HL-60/S4 treated with phorbol 12-myristate 13-acetate at 8.2 ng/mL for 4 days and 3 days (cell line): ENCODE measurements around the gene DENND2C.

Source experiments
- in situ Hi-C: fragments of 300-500 bp; cut with MboI; formaldehyde crosslinking; loops from 2 replicates; pipeline ENCODE4 v1.15.0; 2022; ENCODE audit warnings: low sequenced_read_pairs

Gene DENND2C

GRCh38 chr1:114552106-114552639 lies 117.7 kb downstream of the DENND2C start:
- in situ Hi-C loops = no loop called here

DNA sequence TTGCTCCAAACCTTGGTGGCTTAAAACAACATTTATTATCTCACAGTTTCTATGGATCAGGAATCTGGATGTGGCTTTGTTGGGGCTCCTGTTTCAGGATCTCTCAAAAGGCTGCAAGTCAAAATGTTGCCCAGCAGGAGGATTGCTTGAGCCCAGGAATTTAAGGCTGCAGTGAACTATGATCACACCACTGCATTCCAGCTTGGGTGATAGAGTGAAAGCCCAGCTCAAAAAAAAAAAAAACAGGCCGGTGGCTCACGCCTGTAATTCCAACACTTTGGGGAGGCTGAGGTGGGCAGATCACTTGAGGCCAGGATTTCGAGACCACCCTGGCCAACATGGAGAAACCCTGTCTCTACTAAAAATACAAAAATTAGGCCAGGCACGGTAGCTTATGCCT lies 118.4 kb downstream of the DENND2C start:
- in situ Hi-C loops = no loop called here

DNA sequence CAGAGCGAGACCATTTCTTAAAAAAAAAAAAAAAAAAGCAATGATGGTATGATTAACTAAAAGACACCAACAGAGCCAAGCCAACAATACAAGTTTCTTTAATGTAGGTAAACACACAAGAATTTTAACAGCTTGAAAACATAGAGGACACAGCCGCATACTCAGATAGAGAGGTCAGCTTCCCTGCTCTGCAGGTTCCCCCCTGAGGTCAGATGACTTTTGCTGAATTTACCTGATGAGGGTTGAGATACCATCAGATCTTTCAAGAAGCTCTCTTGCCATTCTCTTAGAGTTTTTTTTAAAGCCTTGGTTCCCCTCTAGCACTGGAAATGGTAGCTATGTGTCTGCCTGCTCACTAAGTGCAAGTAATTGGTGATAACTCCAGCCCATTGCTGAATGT lies 119.5 kb downstream of the DENND2C start:
- in situ Hi-C loops = no loop called here

DNA sequence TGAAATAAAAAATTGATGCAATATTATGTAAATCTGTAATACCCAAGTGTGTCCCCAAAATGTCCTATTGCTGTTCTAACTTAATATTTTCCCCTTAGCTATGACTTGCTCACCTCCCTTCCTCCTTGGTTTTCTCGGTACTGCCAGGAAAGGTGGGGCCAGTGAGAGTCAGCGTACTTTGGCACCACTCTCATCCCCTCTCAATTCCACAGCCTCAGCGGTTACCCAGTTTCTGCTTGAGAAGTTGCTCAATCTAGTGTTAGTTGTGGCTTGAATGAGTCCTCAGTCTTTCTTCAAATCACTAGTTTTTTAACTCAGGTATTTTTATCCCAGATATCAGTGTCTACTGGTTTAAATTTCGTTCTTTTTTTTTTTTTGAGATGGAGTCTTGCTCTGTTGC lies 120.7 kb downstream of the DENND2C start:
- in situ Hi-C loops = no loop called here

- in situ Hi-C loops = no loop called here
These were observed 122.8 kb downstream of the DENND2C start for GRCh38 chr1:114547076-114547475.

DNA sequence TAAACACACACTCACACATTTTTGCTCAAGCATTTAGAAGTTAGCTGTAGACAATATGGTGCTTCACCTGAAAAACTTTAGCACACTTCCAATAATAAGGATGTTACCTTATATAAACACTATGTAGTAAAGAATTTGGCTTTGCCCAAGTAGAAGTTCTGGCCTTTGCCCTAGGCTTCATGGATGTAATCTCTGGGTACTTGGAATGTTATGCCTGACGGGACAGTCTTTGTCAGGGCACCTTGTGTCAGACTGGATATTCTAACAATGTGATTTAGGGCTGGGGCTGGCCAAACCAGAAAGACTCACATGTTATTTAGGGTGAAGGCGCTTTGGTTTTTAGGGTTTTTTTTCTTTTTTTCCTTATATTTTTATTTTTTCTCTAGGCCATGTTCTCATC lies 124.1 kb downstream of the DENND2C start:
- in situ Hi-C loops = no loop called here

DNA sequence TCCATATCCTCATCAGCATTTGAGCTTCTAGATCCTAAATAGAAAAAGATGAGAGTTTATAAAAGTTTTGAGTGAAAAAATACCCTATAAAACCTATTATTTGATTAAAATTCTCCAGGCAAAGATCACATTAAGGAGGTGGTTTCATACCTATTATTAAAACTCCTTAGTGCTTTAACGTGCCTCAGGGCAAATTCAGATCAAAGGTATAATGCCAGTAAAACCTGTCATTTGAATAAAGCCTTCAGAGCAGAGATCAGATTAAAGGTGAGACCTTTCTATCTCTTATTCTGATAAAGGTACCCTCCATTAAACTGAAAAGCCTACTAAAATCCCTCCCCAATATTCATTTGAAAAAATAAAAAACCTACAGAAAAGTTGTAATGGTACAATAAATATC lies 124.5 kb downstream of the DENND2C start:
- in situ Hi-C loops = no loop called here

DNA sequence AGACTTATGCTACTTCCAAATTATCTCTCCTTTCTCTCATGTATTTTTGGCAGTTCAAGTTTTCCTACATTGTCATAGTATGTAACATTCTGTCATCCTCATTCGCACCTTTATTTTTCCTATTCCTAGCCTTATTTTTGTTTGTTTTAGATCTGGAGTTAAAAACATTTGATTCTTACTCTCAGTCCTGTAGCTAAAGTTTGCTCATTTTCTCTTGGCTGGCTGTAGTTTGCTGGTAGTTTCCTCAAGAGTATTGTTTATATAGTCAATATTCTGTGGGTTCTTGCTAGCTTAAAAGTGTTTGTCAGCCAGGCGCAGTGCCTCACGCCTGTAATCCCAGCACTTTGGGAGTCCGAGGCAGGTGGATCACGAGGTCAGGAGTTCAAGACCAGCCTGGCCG lies 129.0 kb downstream of the DENND2C start:
- in situ Hi-C loops = no loop called here

DNA sequence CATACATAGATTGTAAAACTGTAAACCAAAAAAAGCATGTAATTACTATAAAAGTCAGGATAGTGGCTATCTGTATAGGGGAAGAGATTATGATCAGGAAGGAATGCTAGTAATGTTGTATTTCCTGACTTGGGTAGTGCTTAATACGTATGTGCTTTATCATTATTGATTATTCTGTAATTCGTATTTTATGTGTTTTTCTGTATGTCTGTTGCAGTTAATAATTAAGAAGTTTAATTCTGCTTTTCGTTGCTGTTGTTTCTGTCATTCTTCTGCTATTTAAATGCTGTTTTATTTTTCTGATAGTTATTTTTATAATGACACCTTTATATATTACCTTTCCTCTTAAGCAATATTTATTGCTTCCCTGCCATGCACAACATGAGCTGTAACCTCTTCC lies 129.6 kb downstream of the DENND2C start:
- in situ Hi-C loops = no loop called here

- in situ Hi-C loops = no loop called here
These were observed 133.8 kb downstream of the DENND2C start for GRCh38 chr1:114536043-114536442.

GRCh38 chr1:114535401-114535800 lies 134.4 kb downstream of the DENND2C start:
- in situ Hi-C loops = no loop called here
